Measurements from ENCODE around the gene SCLY.

SCLY gene

GRCh38 chr2:238080518-238080917 is 19.7 kb downstream of the SCLY start:
- no peak overlapping the region for H3K27ac ChIP-seq
- no peak for TF ChIP-seq CTCF (conservative IDR thresholded peaks at IDR 0.05)

DNA sequence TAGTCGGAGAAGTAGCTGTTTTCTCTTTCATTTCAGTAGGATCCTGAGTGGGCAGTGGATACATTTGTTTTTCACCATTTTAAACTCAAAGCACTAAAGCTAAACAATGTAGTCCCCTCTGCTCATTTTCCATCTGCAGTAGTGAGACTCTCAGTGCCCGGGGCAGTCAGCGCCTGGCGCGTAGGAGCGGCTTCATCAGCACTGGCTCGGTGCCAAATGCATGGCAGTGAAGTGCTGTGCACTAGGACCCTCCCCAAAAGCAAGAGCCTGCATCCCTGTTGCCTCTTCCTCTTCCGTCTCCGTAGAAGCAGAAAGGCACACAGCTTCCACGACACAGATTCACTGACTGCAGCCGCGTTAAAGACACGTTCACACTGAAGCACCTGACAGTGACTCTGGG is 20.3 kb downstream of the SCLY start:
- no peak for TF ChIP-seq CTCF (conservative IDR thresholded peaks at IDR 0.05)
- no peak overlapping the region for H3K27ac ChIP-seq

- no peak overlapping the region for H3K27ac ChIP-seq
- TF ChIP-seq CTCF (conservative IDR thresholded peaks at IDR 0.05), result no peak
These were observed 20.8 kb downstream of the SCLY start for GRCh38 chr2:238081561-238081960.

GRCh38 chr2:238082151-238082550 is 21.4 kb downstream of the SCLY start:
- TF ChIP-seq CTCF (conservative IDR thresholded peaks at IDR 0.05), result no peak
- H3K27ac ChIP-seq, result no peak overlapping the region

DNA sequence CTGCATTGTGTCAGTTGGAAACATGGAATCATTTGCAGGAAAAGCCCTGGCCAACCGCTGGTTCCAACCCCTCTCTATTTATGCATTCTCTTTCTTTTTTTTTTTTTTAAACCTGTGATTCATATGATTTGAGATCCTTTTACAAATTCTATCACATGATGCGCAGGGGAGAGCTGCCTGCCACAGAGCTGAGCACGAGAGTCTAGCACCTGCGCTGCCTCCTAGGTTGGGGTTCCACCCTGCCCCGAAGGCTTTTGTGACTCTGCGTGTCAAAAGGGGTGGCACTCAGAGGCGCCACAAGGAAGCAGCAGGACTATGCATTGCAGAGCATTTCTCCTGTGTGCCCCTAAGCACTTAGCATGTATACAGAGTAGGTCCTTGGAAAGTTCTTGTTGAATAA is 22.0 kb downstream of the SCLY start:
- no peak for TF ChIP-seq CTCF (conservative IDR thresholded peaks at IDR 0.05)
- H3K27ac ChIP-seq, result no peak overlapping the region

GRCh38 chr2:238083919-238084318 is 23.1 kb downstream of the SCLY start:
- no peak overlapping the region for H3K27ac ChIP-seq
- no peak for TF ChIP-seq CTCF (conservative IDR thresholded peaks at IDR 0.05)

DNA sequence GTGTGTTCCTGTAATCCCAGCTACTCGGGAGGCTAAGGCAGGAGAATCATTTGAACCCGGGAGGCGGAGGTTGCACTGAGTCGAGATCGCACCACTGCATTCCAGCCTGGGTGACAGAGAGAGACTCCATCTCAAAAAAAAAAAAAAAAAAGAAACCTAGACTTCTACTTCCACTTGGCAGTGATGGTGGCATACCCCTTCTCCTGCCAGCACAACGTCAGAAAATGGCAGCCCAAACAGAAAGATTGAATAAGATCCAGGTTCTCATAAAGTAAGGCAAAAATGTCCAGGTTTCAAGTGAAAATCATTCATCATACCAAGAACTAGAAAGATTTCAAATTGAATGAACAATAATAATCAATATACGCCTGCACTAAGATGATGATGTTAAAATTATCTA is 24.0 kb downstream of the SCLY start:
- TF ChIP-seq CTCF (conservative IDR thresholded peaks at IDR 0.05), result no peak
- no peak overlapping the region for H3K27ac ChIP-seq

DNA sequence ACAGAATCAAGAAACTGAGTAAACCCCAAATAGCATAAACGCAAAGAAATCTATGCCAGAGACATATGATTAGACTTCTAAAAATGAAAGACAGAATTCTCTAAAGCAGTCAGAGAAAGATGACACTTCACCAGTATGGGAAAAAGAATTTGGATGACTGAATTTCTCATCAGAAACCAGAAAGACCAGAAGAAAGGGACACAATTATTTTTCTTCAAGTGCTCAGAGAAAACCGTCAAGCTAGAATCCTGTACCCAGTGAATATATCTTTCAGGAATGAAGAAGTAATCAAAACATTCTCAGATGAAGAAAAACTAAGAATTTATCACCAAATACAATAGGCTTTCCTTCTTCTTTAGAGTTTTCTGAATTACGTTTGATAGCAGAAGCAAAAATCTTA is 25.1 kb downstream of the SCLY start:
- no peak for TF ChIP-seq CTCF (conservative IDR thresholded peaks at IDR 0.05)
- no peak overlapping the region for H3K27ac ChIP-seq
